ENCODE results near the gene SCLT1. TPM values are rescaled to one million over a fixed set of nuclear protein-coding genes. Genes with fewer than 3 reads are reported as not detected.
A peak's percentile ranks its signal among the peaks of the same experiment; 100 is the strongest.
"Not testable (repeated sequence)": the region's sequence is repeated elsewhere in the genome, so short reads cannot be mapped to it uniquely, and the experiment has no call there.

The SCLT1 gene
- total RNA-seq, result 10 to 100 TPM; 18.0 to 19.8 TPM
- long read RNA-seq, donor 1, partial matches to known transcripts, result 1 of 7 reads
- long read RNA-seq, donor 1, other reads (novel, unspliced or antisense), result 5 of 7 reads
- long read RNA-seq, donor 2, partial matches to known transcripts, result 7 of 17 reads
- long read RNA-seq, donor 2, other reads (novel, unspliced or antisense), result 9 of 17 reads

DNA sequence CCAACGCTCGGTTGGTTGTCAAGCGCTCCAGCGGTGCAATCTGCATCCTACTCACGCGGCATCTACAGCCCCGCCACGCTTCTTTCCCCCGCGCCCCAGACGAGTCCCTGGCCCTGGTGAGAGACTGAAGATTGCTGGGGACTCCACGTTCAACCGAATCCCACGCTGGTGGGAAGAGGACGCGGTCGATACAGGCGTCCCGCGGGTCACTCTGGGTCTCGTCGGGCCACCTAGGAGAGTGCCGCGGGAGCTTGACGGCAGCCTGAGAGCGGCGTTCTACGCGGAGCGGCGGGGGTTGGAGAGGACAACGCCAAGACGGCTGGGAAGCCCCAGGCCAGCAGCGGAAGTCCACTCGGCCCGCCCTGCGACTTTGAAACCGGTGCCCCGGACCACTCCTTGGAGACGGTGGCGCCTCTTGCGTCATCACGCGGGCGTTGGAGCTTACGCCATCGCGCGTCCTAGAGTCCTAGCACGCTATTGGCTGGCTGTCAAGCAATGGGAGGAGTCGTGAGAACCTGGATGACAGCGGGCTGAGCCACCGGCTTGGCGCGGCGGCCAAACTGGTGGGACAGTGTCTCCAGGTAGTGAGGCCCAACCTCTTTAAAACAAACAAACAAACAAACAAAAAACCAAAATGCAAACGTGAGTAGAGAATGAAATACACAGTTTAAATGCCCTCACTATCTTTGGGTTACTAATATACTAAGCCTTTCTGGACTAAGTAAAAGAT lies at the start of gene SCLT1:
Gene SCLT1, minus strand, starts transcription at position 349 of the 730 bp plus-strand sequence. CDS start 436 bp downstream, outside the sequence.
- DNase-seq (ENCODE audit: low spot score), result peak; percentile 100
- intact Hi-C loops (cut with DNase I), result no loop called here

GRCh38 chr4:129140521-129140920 lies 47.2 kb upstream of the SCLT1 start:
- intact Hi-C loops (cut with DNase I), result no loop called here

DNA sequence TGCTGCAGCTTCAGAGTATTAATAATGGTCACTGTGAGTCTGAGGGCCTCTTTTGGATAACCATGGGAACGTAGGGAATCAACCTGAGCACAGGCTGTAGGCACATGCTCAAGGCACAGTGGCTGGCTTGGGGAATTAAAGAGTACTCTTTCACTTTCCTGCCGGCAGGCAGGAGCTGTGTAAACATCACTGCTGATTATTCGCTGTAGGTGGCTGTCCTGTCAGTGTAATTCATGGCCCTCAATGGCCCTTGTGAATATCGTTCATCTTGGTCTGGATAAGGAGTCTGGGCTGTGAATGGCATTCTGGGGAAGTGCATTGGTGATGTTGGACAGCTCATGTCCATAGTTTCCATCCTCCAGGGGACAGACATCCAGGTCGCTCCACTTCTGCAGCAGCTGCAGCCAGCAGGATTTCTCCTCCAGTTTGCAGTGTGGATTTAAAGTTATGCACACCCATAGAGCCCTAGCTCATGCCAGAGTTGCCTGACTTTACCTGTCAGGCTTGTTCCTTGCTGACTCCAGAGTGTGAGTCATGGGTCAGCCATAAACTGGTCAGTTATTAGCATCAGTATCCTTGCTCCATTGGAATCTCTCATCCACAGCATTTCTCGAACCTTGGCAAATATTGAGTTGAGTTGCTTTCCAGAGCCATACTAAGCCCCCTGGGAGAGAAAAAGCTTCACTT lies 45.6 kb upstream of the SCLT1 start:
- no peak for DNase-seq (ENCODE audit: low spot score)

More at GRCh38 chr4:129140521-129140920, 47.2 kb upstream of the SCLT1 start:
- DNase-seq (ENCODE audit: low spot score), result no peak

GRCh38 chr4:129136433-129136832 lies 43.1 kb upstream of the SCLT1 start:
- intact Hi-C loops (cut with DNase I), result no loop called here
- no peak for DNase-seq (ENCODE audit: low spot score)

More for the DNA sequence above, 45.6 kb upstream of the SCLT1 start:
- intact Hi-C loops (cut with DNase I), result no loop called here

DNA sequence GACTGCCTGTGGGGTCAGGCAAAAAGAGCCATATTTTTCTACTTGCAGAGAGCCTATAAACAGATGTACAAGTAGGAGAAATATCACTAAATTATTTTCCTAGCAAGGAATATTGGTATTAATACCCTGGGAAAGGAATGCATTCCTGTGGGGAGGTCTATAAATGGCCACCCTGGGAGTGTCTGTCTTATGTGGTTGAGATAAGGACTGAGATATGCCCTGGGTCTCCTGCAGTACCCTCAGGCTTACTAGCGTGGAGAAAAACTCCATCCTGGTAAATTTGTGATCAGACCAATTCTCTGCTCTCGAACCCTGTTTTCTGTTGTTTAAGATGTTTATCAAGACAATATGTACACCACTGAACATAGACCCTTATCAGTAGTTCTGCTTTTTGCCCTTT lies 38.0 kb upstream of the SCLT1 start:
- intact Hi-C loops (cut with DNase I), result no loop called here
- no peak for DNase-seq (ENCODE audit: low spot score)

DNA sequence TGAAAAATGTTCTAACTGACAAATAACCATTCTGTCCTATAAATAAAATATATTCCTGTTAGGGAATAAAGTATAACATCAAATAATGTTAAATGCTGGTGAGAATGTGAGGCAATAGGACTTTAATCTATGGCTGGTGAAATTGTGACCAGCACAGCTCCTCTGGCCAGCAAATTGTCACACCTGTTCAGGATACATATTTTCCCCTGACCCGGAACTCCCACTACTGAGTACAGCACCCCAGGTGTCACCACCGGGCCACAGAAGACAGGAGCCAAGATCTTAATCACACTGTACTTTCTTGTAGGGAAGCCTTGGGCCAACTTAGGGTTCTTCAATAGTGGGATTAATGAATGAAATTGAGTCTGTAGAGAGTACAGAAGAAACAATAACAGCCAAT lies 35.8 kb upstream of the SCLT1 start:
- no peak for DNase-seq (ENCODE audit: low spot score)
- intact Hi-C loops (cut with DNase I), result no loop called here

GRCh38 chr4:129126614-129127013 lies 33.3 kb upstream of the SCLT1 start:
- DNase-seq (ENCODE audit: low spot score), result not testable (repeated sequence)

GRCh38 chr4:129117705-129118104 lies 24.4 kb upstream of the SCLT1 start:
- intact Hi-C loops (cut with DNase I), result no loop called here
- DNase-seq (ENCODE audit: low spot score), result no peak

More at GRCh38 chr4:129126614-129127013, 33.3 kb upstream of the SCLT1 start:
- intact Hi-C loops (cut with DNase I), result not testable (repeated sequence)

GRCh38 chr4:129113919-129114318 lies 20.6 kb upstream of the SCLT1 start:
- no peak for DNase-seq (ENCODE audit: low spot score)
- intact Hi-C loops (cut with DNase I), result no loop called here

- DNase-seq (ENCODE audit: low spot score), result no peak
- intact Hi-C loops (cut with DNase I), result no loop called here
Measured at GRCh38 chr4:129113434-129113833, 20.1 kb upstream of the SCLT1 start.

GRCh38 chr4:129111919-129112318 lies 18.6 kb upstream of the SCLT1 start:
- intact Hi-C loops (cut with DNase I), result no loop called here
- no peak for DNase-seq (ENCODE audit: low spot score)

GRCh38 chr4:129110931-129111330 lies 17.6 kb upstream of the SCLT1 start:
- intact Hi-C loops (cut with DNase I), result no loop called here
- no peak for DNase-seq (ENCODE audit: low spot score)

DNA sequence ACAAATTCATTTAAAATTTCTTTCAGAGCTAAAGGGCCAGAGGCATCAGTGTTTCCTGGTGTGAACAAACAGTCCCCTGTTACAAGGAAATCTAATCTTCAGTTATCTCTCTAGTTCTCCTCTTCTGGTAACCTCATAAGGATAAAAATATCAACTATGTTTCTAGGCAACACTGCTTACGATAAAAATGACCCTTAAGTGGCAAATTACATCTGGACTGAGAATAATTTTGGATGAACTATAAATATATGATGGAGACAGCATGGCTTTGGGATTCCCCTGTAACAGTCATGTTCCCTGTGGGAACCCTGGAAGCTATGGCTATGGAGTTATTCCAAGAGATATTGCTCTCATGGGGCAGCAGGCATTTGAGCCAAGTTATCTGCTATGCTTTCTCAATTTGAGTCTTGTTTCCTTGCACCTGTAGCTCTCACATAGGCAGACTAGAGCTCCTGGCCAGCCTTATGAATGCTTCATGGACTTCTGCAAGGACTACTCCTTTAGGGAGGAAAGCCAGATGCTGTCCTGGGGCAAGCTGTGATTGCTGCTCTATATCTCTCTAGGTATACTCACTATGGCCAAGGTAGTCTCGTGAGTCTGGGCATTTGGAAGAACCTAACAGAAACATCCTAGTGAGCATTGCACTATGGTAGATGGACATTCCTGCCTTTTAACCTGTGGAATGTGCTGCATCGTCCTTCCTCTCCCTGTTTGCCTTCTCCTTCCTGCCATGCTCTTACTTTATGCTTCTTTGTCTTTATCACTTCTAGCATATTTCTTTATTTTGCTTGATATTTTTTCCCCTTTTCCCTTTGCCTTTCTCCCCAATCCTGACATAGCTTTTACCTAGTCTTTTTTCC lies 16.9 kb upstream of the SCLT1 start:
- intact Hi-C loops (cut with DNase I), result no loop called here
- DNase-seq (ENCODE audit: low spot score), result no peak

DNA sequence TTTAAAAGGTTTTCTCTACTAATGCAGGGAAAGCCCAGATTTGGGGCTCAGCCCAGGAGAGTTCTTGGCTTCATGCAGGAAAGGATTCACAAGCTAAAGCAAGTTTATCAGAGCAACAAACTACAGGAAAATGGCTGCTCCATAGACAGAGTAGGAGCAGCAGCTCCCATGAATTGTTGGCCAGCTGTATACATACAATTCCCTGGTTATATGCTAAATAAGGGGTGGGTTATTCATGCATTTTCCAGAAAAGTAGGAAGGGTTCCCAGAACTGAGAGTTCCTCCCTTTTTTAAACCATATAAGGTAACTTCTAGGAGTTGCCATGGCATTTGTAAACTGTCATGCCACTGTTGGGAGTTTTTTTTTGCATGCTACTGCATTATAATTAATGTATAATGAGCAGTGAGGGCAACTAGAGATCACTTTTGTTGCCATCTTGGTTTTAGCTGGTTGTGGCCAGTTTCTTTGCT lies 5.2 kb upstream of the SCLT1 start:
- DNase-seq (ENCODE audit: low spot score), result no peak
- intact Hi-C loops (cut with DNase I), result no loop called here

GRCh38 chr4:129095811-129096454 lies 2.6 kb upstream of the SCLT1 start, which contains the start of gene C4orf33:
C4orf33 (plus strand) TSS chr4:129096152; CDS start chr4:129102611, 6,459 bp downstream.
- intact Hi-C loops (cut with DNase I), result no loop called here
- DNase-seq (ENCODE audit: low spot score), result no peak

DNA sequence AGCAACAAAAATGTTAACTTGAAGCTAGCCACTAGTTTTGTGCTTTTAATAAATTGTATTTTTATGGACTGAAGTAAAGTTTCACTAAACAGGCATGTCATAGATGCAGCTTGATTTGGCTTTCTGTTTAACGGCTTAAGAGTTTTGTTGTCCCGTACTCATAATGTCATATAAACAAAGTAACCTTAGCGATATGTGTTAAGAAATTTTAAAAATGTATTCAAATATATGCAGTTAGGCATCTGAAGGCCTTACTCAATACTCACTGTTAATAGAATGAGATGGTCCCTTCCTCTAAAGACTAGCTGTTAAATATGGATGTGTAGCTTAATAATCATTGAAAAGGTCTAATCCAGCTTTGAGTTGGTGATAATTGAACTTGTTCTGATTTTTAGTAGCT lies 1.0 kb upstream of the SCLT1 start:
- DNase-seq (ENCODE audit: low spot score), result no peak
- intact Hi-C loops (cut with DNase I), result no loop called here

DNA sequence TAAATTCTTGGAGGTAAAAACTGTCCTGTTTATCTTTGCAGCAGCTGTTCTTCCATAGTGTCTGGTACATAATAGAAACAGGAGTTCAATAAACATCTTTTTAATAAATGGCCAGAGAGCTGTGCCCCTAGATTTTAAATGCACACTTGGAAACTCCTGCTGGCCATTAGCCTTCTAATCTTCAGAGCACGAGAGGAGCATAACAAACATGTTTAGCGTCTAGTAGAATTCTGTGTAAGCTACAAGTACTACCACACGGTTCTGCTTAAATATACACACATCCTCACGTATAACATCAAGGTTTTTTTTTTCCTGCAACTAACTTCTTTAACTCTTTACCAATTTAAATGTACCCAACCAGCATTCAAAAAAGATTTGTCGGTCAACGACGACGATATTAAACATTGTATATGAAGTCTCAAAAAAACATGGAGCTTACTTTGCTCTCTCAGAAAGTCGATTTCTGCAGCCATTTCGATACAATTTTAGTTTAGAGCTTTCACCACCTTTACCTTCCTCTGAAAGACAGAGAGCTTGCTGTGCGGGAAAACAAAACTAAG lies 628 bp downstream of the SCLT1 start:
- intact Hi-C loops (cut with DNase I), result no loop called here
- DNase-seq (ENCODE audit: low spot score), result no peak

GRCh38 chr4:129087516-129087915 lies 5.8 kb downstream of the SCLT1 start:
- intact Hi-C loops (cut with DNase I), result no loop called here
- DNase-seq (ENCODE audit: low spot score), result no peak

DNA sequence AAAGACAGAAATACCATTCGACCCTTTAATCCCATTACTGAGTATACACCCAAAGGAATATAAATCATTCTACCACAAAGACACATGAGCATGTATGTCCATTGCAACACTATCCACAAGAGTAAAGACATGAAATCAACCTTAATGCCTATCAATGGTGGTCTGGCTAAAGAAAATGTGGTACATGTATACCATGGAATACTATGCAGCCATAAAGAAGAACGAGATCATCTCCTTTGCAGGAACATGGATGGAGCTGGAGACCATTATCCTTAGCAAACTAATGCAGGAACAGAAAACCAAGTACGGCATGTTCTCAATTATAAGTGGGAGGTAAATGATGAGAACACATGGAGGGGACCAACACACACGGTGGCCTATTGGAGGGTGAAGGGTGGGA lies 7.9 kb downstream of the SCLT1 start:
- intact Hi-C loops (cut with DNase I), result no loop called here

More for the DNA sequence above, 7.9 kb downstream of the SCLT1 start:
- no peak for DNase-seq (ENCODE audit: low spot score)
